Measurements from ENCODE around the gene FMN2.

Gene FMN2

DNA sequence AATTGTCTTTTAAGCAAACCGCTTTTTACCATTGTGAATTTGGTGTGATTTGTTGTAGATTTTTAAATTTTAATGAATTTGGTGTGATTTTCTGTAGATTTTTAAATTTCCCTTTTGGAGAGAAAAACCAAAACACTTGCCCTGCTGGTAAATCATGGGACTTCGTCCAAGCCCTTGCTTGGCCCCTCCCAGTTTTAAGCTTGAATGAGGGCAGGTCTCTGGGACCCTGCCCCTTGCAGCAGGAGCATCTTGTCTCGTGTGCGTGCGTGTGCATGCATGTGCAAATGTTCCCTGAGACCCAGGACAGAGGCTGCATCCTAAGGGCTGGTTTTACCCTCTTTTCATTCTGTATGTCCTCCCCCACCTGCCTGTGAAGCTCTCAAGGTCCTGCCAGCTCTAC is 271.6 kb downstream of the FMN2 start:
- H3K4me3 ChIP-seq (replicated peaks; ENCODE audit: insufficient read depth, low read length), result no peak overlapping the region
- no peak overlapping the region for H3K27ac ChIP-seq (replicated peaks)
- no peak for DNase-seq (ENCODE audit: low read depth in 1 of 2, low spot score in 1 of 2)
- H3K27me3 ChIP-seq (ENCODE audit: insufficient read depth, poor library complexity, severe bottlenecking), result no peaks in the 10 kb centered on the region
- TF ChIP-seq POLR2AphosphoS5 (IDR thresholded peaks at IDR 0.05; ENCODE audit: low read depth) (no peak), REST (IDR thresholded peaks at IDR 0.05; ENCODE audit: insufficient replicate concordance, low read depth) (no peak), GABPA (IDR thresholded peaks at IDR 0.05; ENCODE audit: low read depth) (no peak), SPI1 (IDR thresholded peaks at IDR 0.05; ENCODE audit: borderline replicate concordance, low read depth) (no peak)
- TF ChIP-seq, protein P1, sequence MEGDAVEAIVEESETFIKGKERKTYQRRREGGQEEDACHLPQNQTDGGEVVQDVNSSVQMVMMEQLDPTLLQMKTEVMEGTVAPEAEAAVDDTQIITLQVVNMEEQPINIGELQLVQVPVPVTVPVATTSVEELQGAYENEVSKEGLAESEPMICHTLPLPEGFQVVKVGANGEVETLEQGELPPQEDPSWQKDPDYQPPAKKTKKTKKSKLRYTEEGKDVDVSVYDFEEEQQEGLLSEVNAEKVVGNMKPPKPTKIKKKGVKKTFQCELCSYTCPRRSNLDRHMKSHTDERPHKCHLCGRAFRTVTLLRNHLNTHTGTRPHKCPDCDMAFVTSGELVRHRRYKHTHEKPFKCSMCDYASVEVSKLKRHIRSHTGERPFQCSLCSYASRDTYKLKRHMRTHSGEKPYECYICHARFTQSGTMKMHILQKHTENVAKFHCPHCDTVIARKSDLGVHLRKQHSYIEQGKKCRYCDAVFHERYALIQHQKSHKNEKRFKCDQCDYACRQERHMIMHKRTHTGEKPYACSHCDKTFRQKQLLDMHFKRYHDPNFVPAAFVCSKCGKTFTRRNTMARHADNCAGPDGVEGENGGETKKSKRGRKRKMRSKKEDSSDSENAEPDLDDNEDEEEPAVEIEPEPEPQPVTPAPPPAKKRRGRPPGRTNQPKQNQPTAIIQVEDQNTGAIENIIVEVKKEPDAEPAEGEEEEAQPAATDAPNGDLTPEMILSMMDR (IDR thresholded peaks at IDR 0.05; ENCODE audit: insufficient read depth, low read length), result no peak

GRCh38 chr1:240363914-240364313 is 272.2 kb downstream of the FMN2 start:
- Histone ChIP-seq H3K27ac (replicated peaks) (no peak overlapping the region), H3K4me3 (replicated peaks; ENCODE audit: insufficient read depth, low read length) (no peak overlapping the region), H3K27me3 (ENCODE audit: insufficient read depth, poor library complexity, severe bottlenecking) (no peaks in the 10 kb centered on the region)
- DNase-seq (ENCODE audit: low read depth in 1 of 2, low spot score in 1 of 2), result no peak
- TF ChIP-seq SPI1 (IDR thresholded peaks at IDR 0.05; ENCODE audit: borderline replicate concordance, low read depth) (no peak), POLR2AphosphoS5 (IDR thresholded peaks at IDR 0.05; ENCODE audit: low read depth) (no peak), GABPA (IDR thresholded peaks at IDR 0.05; ENCODE audit: low read depth) (no peak), REST (IDR thresholded peaks at IDR 0.05; ENCODE audit: insufficient replicate concordance, low read depth) (no peak)
- TF ChIP-seq, protein P1 (IDR thresholded peaks at IDR 0.05; ENCODE audit: insufficient read depth, low read length), result no peak

GRCh38 chr1:240366636-240367035 is 275.0 kb downstream of the FMN2 start:
- TF ChIP-seq, protein P1 (IDR thresholded peaks at IDR 0.05; ENCODE audit: insufficient read depth, low read length), result no peak
- TF ChIP-seq GABPA (IDR thresholded peaks at IDR 0.05; ENCODE audit: low read depth) (no peak), REST (IDR thresholded peaks at IDR 0.05; ENCODE audit: insufficient replicate concordance, low read depth) (no peak), SPI1 (IDR thresholded peaks at IDR 0.05; ENCODE audit: borderline replicate concordance, low read depth) (no peak), POLR2AphosphoS5 (IDR thresholded peaks at IDR 0.05; ENCODE audit: low read depth) (no peak)
- DNase-seq (ENCODE audit: low read depth in 1 of 2, low spot score in 1 of 2), result no peak

More at GRCh38 chr1:240366636-240367035, 275.0 kb downstream of the FMN2 start:
- H3K27ac ChIP-seq (replicated peaks), result no peak overlapping the region
- H3K27me3 ChIP-seq (ENCODE audit: insufficient read depth, poor library complexity, severe bottlenecking), result no peaks in the 10 kb centered on the region
- H3K4me3 ChIP-seq (replicated peaks; ENCODE audit: insufficient read depth, low read length), result no peak overlapping the region
